Measurements from ENCODE around the gene P4HA2. TPM values are rescaled to one million over a fixed set of nuclear protein-coding genes. Genes with fewer than 3 reads are reported as not detected.

The P4HA2 gene
- total and polyA plus RNA-seq, 9 of the 15 experiments (the other 6 are each of a cell fraction or from before 2014, with no cell fraction given): 9.6 to 50.0 (median 12.7) TPM

DNA sequence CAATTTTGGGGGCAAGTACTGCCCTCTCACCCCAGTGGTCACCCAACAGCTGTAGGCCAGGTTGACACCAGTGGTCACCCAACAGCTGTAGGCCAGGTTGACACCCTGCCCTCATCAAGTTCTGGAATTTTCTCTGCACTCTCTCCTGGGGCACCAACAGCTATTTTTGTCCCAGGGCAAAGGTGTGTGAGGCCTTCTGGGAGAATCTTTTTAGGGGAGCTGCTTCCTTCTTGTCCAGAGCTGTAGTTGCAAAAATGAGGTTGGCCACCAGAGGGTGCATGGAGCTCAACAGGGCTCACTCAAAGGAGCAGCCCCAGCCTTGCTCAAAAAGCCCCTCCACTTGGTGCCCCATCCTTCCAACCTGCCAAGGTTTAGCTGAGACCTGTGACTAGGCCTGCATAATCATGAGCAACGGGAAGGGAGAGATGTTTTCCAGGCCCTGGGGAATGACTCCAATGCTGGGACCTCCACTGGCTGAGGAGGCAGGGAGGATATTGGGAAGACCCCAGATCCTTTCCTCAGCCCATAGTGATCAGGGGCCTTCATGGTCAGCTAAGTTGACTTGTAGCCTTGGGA lies 10.6 kb upstream of the P4HA2 start (continued):
- TF ChIP-seq, protein P1, sequence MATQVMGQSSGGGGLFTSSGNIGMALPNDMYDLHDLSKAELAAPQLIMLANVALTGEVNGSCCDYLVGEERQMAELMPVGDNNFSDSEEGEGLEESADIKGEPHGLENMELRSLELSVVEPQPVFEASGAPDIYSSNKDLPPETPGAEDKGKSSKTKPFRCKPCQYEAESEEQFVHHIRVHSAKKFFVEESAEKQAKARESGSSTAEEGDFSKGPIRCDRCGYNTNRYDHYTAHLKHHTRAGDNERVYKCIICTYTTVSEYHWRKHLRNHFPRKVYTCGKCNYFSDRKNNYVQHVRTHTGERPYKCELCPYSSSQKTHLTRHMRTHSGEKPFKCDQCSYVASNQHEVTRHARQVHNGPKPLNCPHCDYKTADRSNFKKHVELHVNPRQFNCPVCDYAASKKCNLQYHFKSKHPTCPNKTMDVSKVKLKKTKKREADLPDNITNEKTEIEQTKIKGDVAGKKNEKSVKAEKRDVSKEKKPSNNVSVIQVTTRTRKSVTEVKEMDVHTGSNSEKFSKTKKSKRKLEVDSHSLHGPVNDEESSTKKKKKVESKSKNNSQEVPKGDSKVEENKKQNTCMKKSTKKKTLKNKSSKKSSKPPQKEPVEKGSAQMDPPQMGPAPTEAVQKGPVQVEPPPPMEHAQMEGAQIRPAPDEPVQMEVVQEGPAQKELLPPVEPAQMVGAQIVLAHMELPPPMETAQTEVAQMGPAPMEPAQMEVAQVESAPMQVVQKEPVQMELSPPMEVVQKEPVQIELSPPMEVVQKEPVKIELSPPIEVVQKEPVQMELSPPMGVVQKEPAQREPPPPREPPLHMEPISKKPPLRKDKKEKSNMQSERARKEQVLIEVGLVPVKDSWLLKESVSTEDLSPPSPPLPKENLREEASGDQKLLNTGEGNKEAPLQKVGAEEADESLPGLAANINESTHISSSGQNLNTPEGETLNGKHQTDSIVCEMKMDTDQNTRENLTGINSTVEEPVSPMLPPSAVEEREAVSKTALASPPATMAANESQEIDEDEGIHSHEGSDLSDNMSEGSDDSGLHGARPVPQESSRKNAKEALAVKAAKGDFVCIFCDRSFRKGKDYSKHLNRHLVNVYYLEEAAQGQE (IDR thresholded peaks at IDR 0.05; ENCODE audit: borderline replicate concordance): peak; percentile 70
- TF ChIP-seq, protein P1 (CRISPR knock-in tag; IDR thresholded peaks at IDR 0.05; ENCODE audit: low read depth): no peak
- TF ChIP-seq, protein P2, sequence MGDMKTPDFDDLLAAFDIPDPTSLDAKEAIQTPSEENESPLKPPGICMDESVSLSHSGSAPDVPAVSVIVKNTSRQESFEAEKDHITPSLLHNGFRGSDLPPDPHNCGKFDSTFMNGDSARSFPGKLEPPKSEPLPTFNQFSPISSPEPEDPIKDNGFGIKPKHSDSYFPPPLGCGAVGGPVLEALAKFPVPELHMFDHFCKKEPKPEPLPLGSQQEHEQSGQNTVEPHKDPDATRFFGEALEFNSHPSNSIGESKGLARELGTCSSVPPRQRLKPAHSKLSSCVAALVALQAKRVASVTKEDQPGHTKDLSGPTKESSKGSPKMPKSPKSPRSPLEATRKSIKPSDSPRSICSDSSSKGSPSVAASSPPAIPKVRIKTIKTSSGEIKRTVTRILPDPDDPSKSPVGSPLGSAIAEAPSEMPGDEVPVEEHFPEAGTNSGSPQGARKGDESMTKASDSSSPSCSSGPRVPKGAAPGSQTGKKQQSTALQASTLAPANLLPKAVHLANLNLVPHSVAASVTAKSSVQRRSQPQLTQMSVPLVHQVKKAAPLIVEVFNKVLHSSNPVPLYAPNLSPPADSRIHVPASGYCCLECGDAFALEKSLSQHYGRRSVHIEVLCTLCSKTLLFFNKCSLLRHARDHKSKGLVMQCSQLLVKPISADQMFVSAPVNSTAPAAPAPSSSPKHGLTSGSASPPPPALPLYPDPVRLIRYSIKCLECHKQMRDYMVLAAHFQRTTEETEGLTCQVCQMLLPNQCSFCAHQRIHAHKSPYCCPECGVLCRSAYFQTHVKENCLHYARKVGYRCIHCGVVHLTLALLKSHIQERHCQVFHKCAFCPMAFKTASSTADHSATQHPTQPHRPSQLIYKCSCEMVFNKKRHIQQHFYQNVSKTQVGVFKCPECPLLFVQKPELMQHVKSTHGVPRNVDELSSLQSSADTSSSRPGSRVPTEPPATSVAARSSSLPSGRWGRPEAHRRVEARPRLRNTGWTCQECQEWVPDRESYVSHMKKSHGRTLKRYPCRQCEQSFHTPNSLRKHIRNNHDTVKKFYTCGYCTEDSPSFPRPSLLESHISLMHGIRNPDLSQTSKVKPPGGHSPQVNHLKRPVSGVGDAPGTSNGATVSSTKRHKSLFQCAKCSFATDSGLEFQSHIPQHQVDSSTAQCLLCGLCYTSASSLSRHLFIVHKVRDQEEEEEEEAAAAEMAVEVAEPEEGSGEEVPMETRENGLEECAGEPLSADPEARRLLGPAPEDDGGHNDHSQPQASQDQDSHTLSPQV (IDR thresholded peaks at IDR 0.05): peak; percentile 63; the same call in 1 of the 2 replicates
- TF ChIP-seq RAD21 (CRISPR knock-in tag; conservative IDR thresholded peaks at IDR 0.05 in 1 of 2, IDR thresholded peaks at IDR 0.05 in 1 of 2): peak; percentile 41 to 86
- peak; percentile 56; the same call in 1 of the 2 replicates for TF ChIP-seq ARID2 (IDR thresholded peaks at IDR 0.05)
- TF ChIP-seq, protein P3, sequence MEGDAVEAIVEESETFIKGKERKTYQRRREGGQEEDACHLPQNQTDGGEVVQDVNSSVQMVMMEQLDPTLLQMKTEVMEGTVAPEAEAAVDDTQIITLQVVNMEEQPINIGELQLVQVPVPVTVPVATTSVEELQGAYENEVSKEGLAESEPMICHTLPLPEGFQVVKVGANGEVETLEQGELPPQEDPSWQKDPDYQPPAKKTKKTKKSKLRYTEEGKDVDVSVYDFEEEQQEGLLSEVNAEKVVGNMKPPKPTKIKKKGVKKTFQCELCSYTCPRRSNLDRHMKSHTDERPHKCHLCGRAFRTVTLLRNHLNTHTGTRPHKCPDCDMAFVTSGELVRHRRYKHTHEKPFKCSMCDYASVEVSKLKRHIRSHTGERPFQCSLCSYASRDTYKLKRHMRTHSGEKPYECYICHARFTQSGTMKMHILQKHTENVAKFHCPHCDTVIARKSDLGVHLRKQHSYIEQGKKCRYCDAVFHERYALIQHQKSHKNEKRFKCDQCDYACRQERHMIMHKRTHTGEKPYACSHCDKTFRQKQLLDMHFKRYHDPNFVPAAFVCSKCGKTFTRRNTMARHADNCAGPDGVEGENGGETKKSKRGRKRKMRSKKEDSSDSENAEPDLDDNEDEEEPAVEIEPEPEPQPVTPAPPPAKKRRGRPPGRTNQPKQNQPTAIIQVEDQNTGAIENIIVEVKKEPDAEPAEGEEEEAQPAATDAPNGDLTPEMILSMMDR (IDR thresholded peaks at IDR 0.05 in 2 of 3, conservative IDR thresholded peaks at IDR 0.05 in 1 of 3; ENCODE audit: insufficient read depth in 2 of 3, low read depth in 1 of 3, low read length in 3 of 3): peak; percentile 80 to 87 (median 81)
- TF ChIP-seq, protein P4, sequence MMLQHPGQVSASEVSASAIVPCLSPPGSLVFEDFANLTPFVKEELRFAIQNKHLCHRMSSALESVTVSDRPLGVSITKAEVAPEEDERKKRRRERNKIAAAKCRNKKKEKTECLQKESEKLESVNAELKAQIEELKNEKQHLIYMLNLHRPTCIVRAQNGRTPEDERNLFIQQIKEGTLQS (IDR thresholded peaks at IDR 0.05): no peak
- TF ChIP-seq, protein P4 (CRISPR knock-in tag; conservative IDR thresholded peaks at IDR 0.05): no peak
- peak; percentile 85 for TF ChIP-seq SMC3 (conservative IDR thresholded peaks at IDR 0.05; ENCODE audit: insufficient read depth, low read depth, low read length)

All from K562 (cell line).